MCF 10A (cell line): ENCODE measurements around the gene KMT2C. TPM values are rescaled to one million over a fixed set of nuclear protein-coding genes. Genes with fewer than 3 reads are reported as not detected.
"Not testable (repeated sequence)": the region's sequence is repeated elsewhere in the genome, so short reads cannot be mapped to it uniquely, and the experiment has no call there.

Experiments
- BruUV-seq: library from RNA; stranded (reverse); fragments of 400-500 nt; replicated peaks from 2 replicates; lab custom pipeline; 2021; lab: Mats Ljungman, UMichigan
- CTCF ChIA-PET: fragments of 300-600 bp; sonication (Branson Sonifier 250); formaldehyde crosslinking; extraction: SDS; loops from one replicate; lab custom pipeline; 2021; ENCODE audit warnings: antibody characterized with exemption, inconsistent platforms; lab: Yijun Ruan, JAX
- POLR2A ChIA-PET: fragments of 300-600, 350-650 bp; sonication (Branson Sonifier 250); formaldehyde crosslinking; extraction: SDS; loops from one replicate; lab custom pipeline; 2020; ENCODE audit warnings: antibody characterized with exemption, inconsistent platforms; lab: Yijun Ruan, JAX
- DNase-seq: peaks from one replicate; pipeline ENCODE4 v3.0.0-alpha.2; 2018; ENCODE audit not compliant: unreplicated experiment
- H3K27ac Mint-ChIP-seq: one replicate; pipeline ENCODE4 v1.8.0; 2022; ENCODE audit warnings: mild to moderate bottlenecking, low read depth, mixed read lengths; ENCODE audit not compliant: unreplicated experiment
- H3K27me3 Mint-ChIP-seq: one replicate; pipeline ENCODE4 v1.8.0; 2022; ENCODE audit warnings: mixed read lengths; ENCODE audit not compliant: insufficient read depth, unreplicated experiment
- H3K36me3 Mint-ChIP-seq: one replicate; pipeline ENCODE4 v1.8.0; 2022; ENCODE audit warnings: mild to moderate bottlenecking, moderate library complexity, mixed read lengths; ENCODE audit not compliant: insufficient read depth, unreplicated experiment
- H3K4me1 Mint-ChIP-seq: one replicate; pipeline ENCODE4 v1.8.0; 2022; ENCODE audit warnings: mixed read lengths; ENCODE audit not compliant: insufficient read depth, unreplicated experiment
- H3K4me3 Mint-ChIP-seq: one replicate; pipeline ENCODE4 v1.8.0; 2022; ENCODE audit warnings: mild to moderate bottlenecking, moderate library complexity, mixed read lengths; ENCODE audit not compliant: unreplicated experiment
- H3K9me3 Mint-ChIP-seq: one replicate; pipeline ENCODE4 v1.8.0; 2022; ENCODE audit warnings: mixed read lengths; ENCODE audit not compliant: unreplicated experiment
- CTCF ChIP-seq: fragments of 200-600 bp; IDR thresholded peaks from one replicate; pipeline ENCODE4 v1.8.0; 2022; ENCODE audit warnings: antibody characterized with exemption, mild to moderate bottlenecking; ENCODE audit not compliant: unreplicated experiment
- intact Hi-C: fragments of 100-400 bp; cut with micrococcal nuclease; formaldehyde crosslinking; loops from 2 replicates; pipeline ENCODE4 v1.14.1; 2022
- total RNA-seq: library from RNA; stranded (reverse); gene quantifications from 2 replicates; pipeline ENCODE4 v1.2.3, GENCODE V29; 2022

The KMT2C gene
- total RNA-seq, 1 experiment from 2014 or later = 54.6 TPM

GRCh38 chr7:152307902-152308301, 127.9 kb downstream of the KMT2C start:
- intact Hi-C loops = no loop called here
- Mint-ChIP-seq H3K27me3 (no peaks in the 10 kb centered on the region), H3K4me3 (no peak overlapping the region), H3K4me1 (peaks cover 17% of the 10 kb centered on the region), H3K27ac (no peak overlapping the region), H3K36me3 (peaks cover 58% of the 10 kb centered on the region), H3K9me3 (no peaks in the 10 kb centered on the region)
- DNase-seq = no peak
- BruUV-seq = no TSS peak
- ChIA-PET POLR2A (no interaction called here), CTCF (no interaction called here)
- no peak for TF ChIP-seq CTCF

GRCh38 chr7:152299542-152300143, 136.2 kb downstream of the KMT2C start:
- peaks cover 20% of the 10 kb centered on the region for H3K36me3 Mint-ChIP-seq
- POLR2A ChIA-PET, DNase-seq, H3K4me3 Mint-ChIP-seq, H3K27ac Mint-ChIP-seq, H3K9me3 Mint-ChIP-seq, CTCF ChIA-PET, H3K4me1 Mint-ChIP-seq, BruUV-seq, intact Hi-C loops, H3K27me3 Mint-ChIP-seq: not testable (repeated sequence)

- Mint-ChIP-seq H3K4me1 (no peaks in the 10 kb centered on the region), H3K36me3 (peaks cover 19% of the 10 kb centered on the region), H3K27ac (no peak overlapping the region), H3K4me3 (no peak overlapping the region), H3K27me3 (no peaks in the 10 kb centered on the region), H3K9me3 (no peaks in the 10 kb centered on the region)
- TF ChIP-seq CTCF = no peak
- no TSS peak for BruUV-seq
- ChIA-PET POLR2A (interaction anchor here (0.6 to 1.0 kb wide), 2 partner anchors 16 to 21 kb away, joined by 3 read pairs; no protein-coding TSS in a partner anchor), CTCF (interaction anchor here (0.7 kb wide), 1 partner anchor 138 kb away, joined by 3 read pairs; no protein-coding TSS in a partner anchor)
- no peak for DNase-seq
- intact Hi-C loops = no loop called here
These were observed 142.9 kb downstream of the KMT2C start for GRCh38 chr7:152292897-152293296.

- H3K27ac Mint-ChIP-seq, POLR2A ChIA-PET, H3K9me3 Mint-ChIP-seq, H3K4me3 Mint-ChIP-seq, CTCF ChIA-PET, DNase-seq, BruUV-seq, H3K4me1 Mint-ChIP-seq, intact Hi-C loops, H3K27me3 Mint-ChIP-seq: not testable (repeated sequence)
- H3K36me3 Mint-ChIP-seq = peaks cover 12% of the 10 kb centered on the region
These were observed 148.8 kb downstream of the KMT2C start for GRCh38 chr7:152286972-152287371.

GRCh38 chr7:152286219-152286618, 149.6 kb downstream of the KMT2C start:
- H3K9me3 Mint-ChIP-seq, H3K4me3 Mint-ChIP-seq, DNase-seq, CTCF ChIA-PET, H3K4me1 Mint-ChIP-seq, intact Hi-C loops, POLR2A ChIA-PET, BruUV-seq, H3K27ac Mint-ChIP-seq, H3K27me3 Mint-ChIP-seq: not testable (repeated sequence)
- H3K36me3 Mint-ChIP-seq = peaks cover 12% of the 10 kb centered on the region

GRCh38 chr7:152284998-152285397, 150.8 kb downstream of the KMT2C start:
- BruUV-seq, POLR2A ChIA-PET, intact Hi-C loops, H3K4me3 Mint-ChIP-seq, CTCF ChIA-PET, H3K27ac Mint-ChIP-seq, H3K9me3 Mint-ChIP-seq, DNase-seq, H3K27me3 Mint-ChIP-seq, H3K4me1 Mint-ChIP-seq, H3K36me3 Mint-ChIP-seq: not testable (repeated sequence)

- H3K27me3 Mint-ChIP-seq, H3K4me3 Mint-ChIP-seq, BruUV-seq, DNase-seq, H3K27ac Mint-ChIP-seq, H3K4me1 Mint-ChIP-seq, intact Hi-C loops, H3K9me3 Mint-ChIP-seq, H3K36me3 Mint-ChIP-seq: not testable (repeated sequence)
- CTCF ChIA-PET = interaction anchor here (1.2 kb wide), 1 partner anchor 21 kb away, joined by 3 read pairs; no protein-coding TSS in a partner anchor
- POLR2A ChIA-PET = interaction anchor here (0.6 to 0.7 kb wide), 3 partner anchors 14 to 73 kb away, joined by 3 read pairs; no protein-coding TSS in a partner anchor
These were observed 158.1 kb downstream of the KMT2C start for GRCh38 chr7:152277687-152278086.

GRCh38 chr7:152270427-152270826, 165.4 kb downstream of the KMT2C start:
- H3K27ac Mint-ChIP-seq, H3K27me3 Mint-ChIP-seq, DNase-seq, H3K9me3 Mint-ChIP-seq, H3K4me3 Mint-ChIP-seq, BruUV-seq, intact Hi-C loops, H3K4me1 Mint-ChIP-seq, CTCF ChIA-PET: not testable (repeated sequence)
- POLR2A ChIA-PET = interaction anchor here (0.7 kb wide), 1 partner anchor 375 kb away, joined by 3 read pairs; no protein-coding TSS in a partner anchor
- H3K36me3 Mint-ChIP-seq = peaks cover 14% of the 10 kb centered on the region
